GM19023 (cell line): ENCODE measurements around the gene FANCL.
"Not testable (repeated sequence)": the region's sequence is repeated elsewhere in the genome, so short reads cannot be mapped to it uniquely, and the experiment has no call there.

Experiments
- ATAC-seq: cut with Tn5 transposase; IDR thresholded peaks from one replicate; pipeline ENCODE4 v1.9.1; 2021; ENCODE audit warnings: mild to moderate bottlenecking, moderate library complexity; ENCODE audit not compliant: unreplicated experiment

Gene FANCL

GRCh38 chr2:58240670-58241545, at the start of gene FANCL:
TSS of gene FANCL (minus strand) at chr2:58241325. CDS start at chr2:58241313, 12 bp downstream.
- ATAC-seq = peak; percentile 86

GRCh38 chr2:58289029-58289428, 47.9 kb upstream of the FANCL start:
- ATAC-seq = no peak

- no peak for ATAC-seq
Observed at GRCh38 chr2:58283931-58284330, 42.8 kb upstream of the FANCL start.

- not testable (repeated sequence) for ATAC-seq
Observed at GRCh38 chr2:58275144-58275543, 34.0 kb upstream of the FANCL start.

GRCh38 chr2:58271826-58272225, 30.7 kb upstream of the FANCL start:
- no peak for ATAC-seq

GRCh38 chr2:58268685-58269084, 27.6 kb upstream of the FANCL start:
- no peak for ATAC-seq

- ATAC-seq = no peak
Observed at GRCh38 chr2:58266211-58266610, 25.1 kb upstream of the FANCL start.

GRCh38 chr2:58261209-58261608, 20.1 kb upstream of the FANCL start:
- ATAC-seq = no peak

- peak; percentile 78 for ATAC-seq
Observed at GRCh38 chr2:58258456-58258855, 17.3 kb upstream of the FANCL start.

- ATAC-seq = not testable (repeated sequence)
Observed at GRCh38 chr2:58251331-58252201, 10.4 kb upstream of the FANCL start.

GRCh38 chr2:58241546-58241864, 380 bp upstream of the FANCL start:
- ATAC-seq = no peak

- ATAC-seq = no peak
Observed at GRCh38 chr2:58239243-58239925, 1.7 kb downstream of the FANCL start.

- ATAC-seq = no peak
Observed at GRCh38 chr2:58237741-58238140, 3.4 kb downstream of the FANCL start.

GRCh38 chr2:58235984-58236383, 5.1 kb downstream of the FANCL start:
- ATAC-seq = no peak

GRCh38 chr2:58235170-58235569, 6.0 kb downstream of the FANCL start:
- no peak for ATAC-seq

- no peak for ATAC-seq
Observed at GRCh38 chr2:58228299-58228698, 12.8 kb downstream of the FANCL start.

GRCh38 chr2:58227171-58227917, 13.8 kb downstream of the FANCL start:
- no peak for ATAC-seq

- ATAC-seq = no peak
Observed at GRCh38 chr2:58221909-58222308, 19.2 kb downstream of the FANCL start.

- ATAC-seq = no peak
Observed at GRCh38 chr2:58215429-58215828, 25.7 kb downstream of the FANCL start.

GRCh38 chr2:58210951-58211568, 30.1 kb downstream of the FANCL start:
- ATAC-seq = not testable (repeated sequence)
